GM18498 (cell line): ENCODE data around the gene SYCE1L.
A peak's percentile ranks its signal among the peaks of the same experiment; 100 is the strongest.
"Not testable (repeated sequence)": the region's sequence is repeated elsewhere in the genome, so short reads cannot be mapped to it uniquely, and the experiment has no call there.

ENCODE experiments used
- ATAC-seq: cut with Tn5 transposase; IDR thresholded peaks from one replicate; pipeline ENCODE4 v1.9.1; 2021; ENCODE audit warnings: mild to moderate bottlenecking, moderate library complexity; ENCODE audit not compliant: unreplicated experiment

SYCE1L gene

GRCh38 chr16:77199211-77199610 lies at the start of gene SYCE1L:
Gene SYCE1L (plus strand): TSS chr16:77199408. CDS start chr16:77199452, 44 bp downstream.
- ATAC-seq: no peak

GRCh38 chr16:77157346-77158058 lies 41.7 kb upstream of the SYCE1L start:
- no peak for ATAC-seq

GRCh38 chr16:77158293-77158692 lies 40.9 kb upstream of the SYCE1L start:
- ATAC-seq: no peak

- ATAC-seq: no peak
Measured at GRCh38 chr16:77165006-77165405, 34.2 kb upstream of the SYCE1L start.

DNA sequence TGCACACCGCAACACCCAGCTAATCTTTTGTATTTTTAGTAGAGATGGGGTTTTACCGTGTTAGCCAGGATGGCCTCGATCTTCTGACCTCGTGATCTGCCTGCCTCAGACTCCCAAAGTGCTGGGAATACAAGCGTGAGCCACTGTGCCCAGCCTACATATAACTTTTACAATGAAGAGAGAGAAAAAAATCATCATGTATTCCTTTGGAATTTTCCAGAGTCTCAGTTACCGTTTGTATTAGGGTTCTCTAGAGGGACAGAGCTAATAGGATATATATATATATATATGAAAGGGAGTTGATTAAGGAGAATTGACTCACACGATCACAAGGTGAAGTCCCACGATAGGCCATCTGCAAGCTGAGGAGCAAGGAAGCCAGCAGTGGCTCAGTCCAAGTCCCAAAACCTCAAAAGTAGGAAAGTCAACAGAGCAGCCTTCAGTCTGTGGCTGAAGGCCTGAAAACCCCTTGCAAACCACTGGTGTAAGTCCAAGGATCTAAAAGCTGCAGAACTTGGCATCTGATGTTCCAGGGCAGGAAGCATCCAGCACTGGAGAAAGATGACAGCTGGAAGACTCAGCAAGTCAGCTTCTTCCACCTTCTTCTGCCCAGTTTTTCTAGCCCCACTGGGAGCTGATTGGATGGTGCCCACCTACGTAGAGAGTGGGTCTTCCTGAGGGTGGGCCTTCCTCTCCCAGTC lies 33.5 kb upstream of the SYCE1L start:
- not testable (repeated sequence) for ATAC-seq

GRCh38 chr16:77166726-77167125 lies 32.5 kb upstream of the SYCE1L start:
- ATAC-seq: no peak

GRCh38 chr16:77168901-77169300 lies 30.3 kb upstream of the SYCE1L start:
- no peak for ATAC-seq

- peak; percentile 82 for ATAC-seq
Measured at GRCh38 chr16:77169650-77170236, 29.5 kb upstream of the SYCE1L start.

GRCh38 chr16:77170805-77171204 lies 28.4 kb upstream of the SYCE1L start:
- no peak for ATAC-seq

DNA sequence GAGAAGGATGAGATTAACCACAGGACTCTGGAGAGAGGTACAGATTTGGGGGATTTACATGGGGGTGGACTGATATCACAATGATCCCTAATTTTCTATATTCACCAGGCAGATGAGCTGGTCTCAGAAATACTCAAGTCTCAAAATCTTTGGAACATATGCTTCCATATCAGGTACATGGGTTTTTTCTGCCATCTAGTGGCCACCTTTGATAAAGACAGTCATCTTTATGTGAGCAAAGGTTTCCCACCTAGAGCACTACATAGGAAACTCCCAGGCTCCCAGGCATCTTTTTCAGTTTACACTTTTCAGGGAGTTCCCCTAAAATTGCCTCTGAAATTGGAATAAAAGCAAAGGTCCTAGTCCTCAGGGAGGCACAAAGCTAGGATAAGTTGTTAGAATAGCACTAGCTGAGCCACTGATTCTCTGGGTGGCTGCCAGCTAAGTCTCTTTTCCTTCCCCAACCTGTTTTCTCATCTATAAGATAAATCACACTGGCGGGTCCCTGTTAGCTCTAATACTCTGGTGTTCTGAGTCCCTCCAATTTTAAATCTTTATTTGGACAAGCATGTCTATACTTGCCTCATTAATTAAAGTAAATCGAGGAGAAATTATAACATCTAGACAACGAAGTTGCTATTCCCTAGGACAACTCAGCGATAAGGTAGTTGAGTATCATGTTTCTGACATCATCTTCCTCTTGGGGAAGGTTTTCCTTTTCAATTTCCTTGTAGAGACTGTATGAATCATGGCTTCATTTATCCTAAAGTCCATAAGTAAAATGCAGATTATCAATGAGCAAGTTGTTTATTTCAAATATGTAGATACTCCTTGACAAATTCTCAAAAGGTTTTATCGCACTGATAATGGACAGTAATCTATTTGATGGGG lies 27.2 kb upstream of the SYCE1L start:
- peak; percentile 77 for ATAC-seq

DNA sequence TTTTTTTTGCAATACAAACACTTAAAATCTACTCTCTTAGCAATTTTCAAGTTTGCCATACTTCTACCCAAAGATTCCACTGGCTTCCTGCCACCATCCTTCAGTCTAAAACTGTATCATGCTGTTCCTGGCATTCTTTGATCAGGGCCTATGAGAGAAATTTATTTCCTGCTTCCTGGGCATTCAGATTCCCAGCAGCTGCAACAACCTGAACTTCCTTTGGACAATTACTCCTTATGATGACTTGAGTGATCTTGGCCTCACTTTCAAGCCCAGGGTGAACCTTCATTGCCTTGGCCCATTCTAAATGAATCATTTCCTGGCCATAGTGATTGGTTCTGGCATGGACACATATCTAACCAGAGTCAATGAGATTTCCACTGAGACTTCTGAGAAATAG lies 26.3 kb upstream of the SYCE1L start:
- ATAC-seq: no peak

DNA sequence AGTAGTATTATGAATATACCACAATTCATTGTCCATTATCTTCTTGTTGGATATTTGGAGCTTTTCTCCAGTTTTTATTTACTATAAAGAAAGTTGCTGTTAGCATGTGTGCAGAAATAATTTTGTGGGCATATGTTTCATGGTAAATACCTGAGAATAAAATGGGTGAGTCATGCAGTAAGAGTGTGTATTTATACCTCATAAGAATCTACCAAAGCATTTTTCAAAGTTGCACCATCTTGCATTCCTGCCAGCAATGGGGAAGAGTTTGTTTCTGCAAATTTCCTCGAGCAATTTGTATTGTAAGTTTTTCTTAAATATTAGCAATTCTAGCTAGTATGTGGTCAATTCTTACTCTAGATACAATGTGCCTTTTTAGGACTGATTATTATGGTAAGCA lies 16.1 kb upstream of the SYCE1L start:
- ATAC-seq: no peak

- ATAC-seq: not testable (repeated sequence)
Measured at GRCh38 chr16:77186298-77186697, 12.9 kb upstream of the SYCE1L start.

DNA sequence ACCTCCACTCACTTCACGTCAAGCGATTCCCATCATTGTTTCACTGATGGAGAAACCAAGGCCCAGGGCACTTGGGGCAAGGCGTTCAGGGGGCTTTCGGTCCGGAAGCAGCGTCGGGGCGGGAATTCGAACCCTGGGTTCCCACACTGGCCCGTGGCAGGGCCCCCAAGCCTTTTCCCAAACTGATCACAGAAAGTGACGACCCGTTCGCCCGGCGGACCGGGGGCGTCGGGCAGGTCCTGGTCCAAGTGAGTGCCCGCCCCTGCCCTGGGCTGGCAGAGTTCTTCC lies 9.1 kb upstream of the SYCE1L start:
- ATAC-seq: no peak

GRCh38 chr16:77190478-77191258 lies 8.5 kb upstream of the SYCE1L start, which contains the start of gene MON1B:
Gene MON1B (plus strand): TSS chr16:77191190. CDS start chr16:77191486, 296 bp downstream.
- ATAC-seq: peak; percentile 96

DNA sequence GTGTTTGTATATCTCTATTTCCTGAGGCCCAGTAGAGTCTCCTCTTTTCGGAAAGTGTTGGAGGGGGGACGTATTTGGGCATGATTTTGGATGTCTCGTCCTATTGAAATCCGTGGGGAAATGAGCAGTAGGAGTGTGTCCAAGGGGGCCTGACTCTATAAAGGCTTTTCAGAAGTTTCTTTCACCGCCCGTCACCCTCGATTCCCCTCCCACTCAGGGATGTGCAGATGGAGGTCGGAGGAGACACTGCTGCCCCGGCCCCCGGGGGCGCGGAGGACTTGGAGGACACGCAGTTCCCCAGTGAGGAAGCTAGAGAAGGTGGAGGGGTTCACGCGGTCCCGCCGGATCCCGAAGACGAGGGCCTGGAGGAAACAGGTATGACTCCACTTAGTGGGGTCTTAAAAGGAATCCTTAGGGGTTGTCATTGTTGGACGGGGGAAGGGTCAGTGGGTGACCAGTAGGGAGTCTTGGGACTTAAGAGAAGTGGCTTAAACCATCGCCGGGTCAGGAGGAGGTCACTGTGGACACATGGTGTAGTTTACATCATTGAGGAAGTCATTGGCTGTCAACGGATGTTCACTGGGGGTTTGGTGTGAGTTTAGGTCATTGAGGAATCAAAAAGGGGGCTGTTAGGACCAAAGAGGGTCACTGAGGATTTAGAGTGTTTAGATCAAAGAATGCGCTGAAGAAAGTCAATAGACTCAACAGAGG lies 7.8 kb upstream of the SYCE1L start:
- ATAC-seq: peak; percentile 2

- ATAC-seq: no peak
Measured at GRCh38 chr16:77193377-77193776, 5.8 kb upstream of the SYCE1L start.

GRCh38 chr16:77194295-77195231 lies 4.6 kb upstream of the SYCE1L start:
- no peak for ATAC-seq

- no peak for ATAC-seq
Measured at GRCh38 chr16:77195411-77195810, 3.8 kb upstream of the SYCE1L start.
